EL (cell line): ENCODE results near the gene TMEFF2.

Source experiments
- DNase-seq: peaks from one replicate; pipeline ENCODE4 v3.0.0-alpha.2; 2016

Gene TMEFF2

DNA sequence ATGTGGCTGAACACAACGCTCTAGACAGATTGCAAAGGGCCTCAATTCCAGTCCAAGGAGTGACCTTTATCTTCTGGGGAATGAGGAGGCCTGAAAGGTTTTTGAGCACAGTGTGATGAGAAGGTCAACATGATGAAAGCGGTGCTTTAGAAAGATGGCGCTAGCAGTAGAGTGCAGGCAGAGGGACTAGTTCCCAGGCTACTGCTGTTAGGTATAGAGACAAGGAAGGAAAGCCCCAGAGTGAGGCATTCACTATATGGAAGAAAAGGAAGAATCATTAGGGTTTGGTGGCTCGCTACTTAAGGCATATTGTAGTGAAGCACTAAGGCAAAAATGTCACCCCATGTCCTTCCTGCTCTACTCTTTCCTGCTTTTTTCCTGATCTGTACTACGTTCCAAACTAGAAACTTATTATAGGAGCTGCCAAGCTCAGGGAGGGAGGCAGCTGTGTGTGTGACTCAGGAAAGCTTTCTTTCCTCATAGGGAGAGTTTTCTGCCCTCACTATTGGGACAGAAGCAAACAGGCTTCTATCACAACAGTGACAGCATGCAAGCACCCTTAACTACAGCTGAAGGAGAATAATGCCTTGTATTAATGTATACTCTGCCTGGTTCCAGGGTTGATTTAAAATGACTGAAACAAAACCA, 187.0 kb downstream of the TMEFF2 start:
- no peak for DNase-seq

DNA sequence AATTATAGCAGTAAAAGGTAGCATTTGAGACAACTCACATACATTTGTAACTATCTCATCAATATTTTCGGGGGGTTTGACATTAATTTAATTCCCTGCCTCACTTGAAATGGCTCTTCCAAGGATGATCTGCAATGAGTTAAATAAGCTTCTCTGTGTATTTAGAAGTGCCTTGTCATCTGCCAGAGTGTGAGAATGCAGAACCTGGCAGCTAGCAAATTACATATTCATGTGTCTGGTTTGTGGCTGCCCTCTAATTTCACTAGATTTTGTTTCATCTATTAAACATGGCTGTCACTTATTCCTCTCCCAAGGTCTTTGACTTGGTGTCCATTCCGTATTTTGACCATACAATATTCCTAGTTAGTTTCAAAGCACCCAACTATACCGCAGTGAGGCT, 189.5 kb downstream of the TMEFF2 start:
- DNase-seq, result no peak

DNA sequence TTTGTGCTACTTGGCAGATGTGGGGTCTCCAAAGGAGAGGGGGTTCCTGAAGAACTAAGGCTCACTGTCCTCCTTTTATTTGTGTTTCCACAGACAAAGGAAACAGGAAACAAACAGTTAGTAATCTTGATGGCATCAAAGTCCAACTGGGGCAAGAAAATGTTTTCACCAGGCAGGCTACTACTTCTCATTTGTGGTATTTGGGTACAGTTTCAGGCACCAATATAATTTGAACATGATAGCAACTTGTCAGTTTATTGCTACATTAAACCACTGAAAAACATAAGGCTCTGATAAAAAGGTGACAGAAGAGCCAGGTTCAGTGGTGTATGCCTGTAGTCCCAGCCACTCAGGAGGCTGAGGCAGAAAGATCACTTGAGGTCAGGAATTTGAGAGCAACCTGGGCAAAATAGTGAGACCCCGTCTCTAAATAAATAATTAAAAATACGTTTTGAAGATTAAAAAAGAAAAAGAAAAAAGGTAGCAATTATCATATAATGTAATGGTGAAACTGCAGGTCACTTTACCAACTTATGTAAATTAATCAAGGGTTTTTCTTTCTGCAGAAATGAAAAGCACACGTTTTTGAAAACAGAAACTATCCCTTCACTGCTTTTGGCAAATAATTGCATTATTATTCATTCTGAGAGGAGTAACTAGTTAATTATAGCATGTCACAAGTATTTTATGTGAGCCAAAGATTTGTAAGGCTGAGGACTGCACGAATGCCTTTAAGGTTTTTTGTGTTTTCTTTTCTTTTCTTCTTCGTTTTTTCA, 190.4 kb downstream of the TMEFF2 start:
- no peak for DNase-seq

DNA sequence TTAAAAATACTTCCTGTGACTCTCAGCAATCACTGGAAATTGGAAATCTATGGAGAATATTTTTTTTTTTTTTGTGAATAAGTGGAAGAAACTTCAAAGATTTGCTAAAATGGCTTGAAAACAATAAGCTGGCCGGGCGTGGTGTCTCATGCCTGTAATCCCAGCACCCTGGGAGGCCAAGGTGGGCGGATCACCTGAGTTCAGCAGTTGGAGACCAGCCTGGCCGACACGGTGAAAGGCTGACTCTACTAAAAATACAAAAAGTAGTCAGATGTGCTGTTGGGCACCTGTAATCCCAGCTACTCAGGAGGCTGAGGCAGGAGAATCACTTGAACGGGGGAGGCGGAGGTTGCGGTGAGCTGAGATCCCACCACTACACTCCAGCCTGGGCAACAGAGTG, 192.3 kb downstream of the TMEFF2 start:
- no peak for DNase-seq

DNA sequence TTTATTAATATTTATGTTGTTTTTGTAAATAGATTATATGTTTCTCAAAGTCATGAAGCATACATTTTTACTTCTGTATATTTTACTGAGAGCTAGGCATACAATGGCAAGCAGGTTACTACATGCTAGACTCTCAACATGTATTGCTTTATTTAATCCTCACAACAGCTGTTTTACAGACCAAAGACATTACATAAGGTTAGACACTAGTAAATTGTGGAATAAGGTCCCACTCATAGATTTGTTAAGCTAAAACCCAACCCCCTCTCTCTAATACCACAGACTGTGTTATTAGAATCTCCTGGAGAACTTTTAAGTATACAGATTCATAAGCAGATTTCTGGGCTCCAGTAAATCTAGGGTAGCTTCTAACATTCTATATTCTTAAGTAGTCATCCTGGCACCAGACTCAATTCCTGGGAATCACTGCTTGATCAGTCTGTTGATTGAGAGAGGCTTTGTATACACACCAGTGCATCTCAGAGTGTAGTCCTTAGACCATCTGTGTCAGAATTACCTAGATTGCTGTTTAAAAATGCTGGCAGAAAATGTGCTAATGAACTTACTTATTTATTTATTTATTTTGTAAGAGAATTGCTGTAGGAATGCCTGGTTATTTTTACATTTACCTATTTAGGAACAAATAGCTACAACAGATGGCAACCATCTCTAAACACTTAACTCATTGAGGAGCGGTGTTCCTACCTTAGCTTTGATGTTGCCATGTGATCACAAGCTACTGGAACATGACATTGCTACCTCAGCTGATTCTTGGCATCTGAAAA, 194.3 kb downstream of the TMEFF2 start:
- DNase-seq, result no peak

DNA sequence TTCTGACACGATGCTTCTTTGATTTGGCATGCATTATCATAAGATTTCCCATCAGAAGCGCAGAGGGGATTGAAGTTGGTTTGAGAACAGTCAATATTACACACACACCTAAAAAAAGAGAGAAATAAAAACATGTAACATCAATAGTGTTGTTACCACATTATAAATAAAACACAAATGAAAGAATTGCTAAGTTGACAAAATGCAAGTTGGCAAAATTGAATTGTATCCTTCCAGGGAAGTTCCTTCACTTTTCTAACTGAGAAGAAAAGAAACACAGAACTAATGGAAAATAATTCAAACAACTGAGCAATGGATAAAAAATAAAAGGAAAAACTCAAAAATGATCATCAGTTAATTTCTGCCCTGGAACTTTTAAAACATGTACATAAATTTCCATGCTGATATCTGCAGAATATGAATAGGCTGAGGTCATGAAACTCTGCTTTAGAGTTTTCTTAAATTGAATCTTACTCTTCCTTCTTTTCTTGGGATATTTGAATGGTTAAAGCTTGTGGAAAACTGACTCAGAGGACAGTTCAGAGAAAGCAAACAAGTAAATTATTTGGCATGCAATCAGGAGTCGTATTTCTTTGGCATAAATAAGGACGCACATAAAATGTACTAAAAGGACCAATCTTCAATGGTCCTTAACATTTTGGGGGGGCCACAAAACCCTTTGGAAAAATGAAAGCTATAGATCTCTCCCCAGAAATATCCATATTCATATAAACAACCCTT, 195.5 kb downstream of the TMEFF2 start:
- DNase-seq, result no peak

DNA sequence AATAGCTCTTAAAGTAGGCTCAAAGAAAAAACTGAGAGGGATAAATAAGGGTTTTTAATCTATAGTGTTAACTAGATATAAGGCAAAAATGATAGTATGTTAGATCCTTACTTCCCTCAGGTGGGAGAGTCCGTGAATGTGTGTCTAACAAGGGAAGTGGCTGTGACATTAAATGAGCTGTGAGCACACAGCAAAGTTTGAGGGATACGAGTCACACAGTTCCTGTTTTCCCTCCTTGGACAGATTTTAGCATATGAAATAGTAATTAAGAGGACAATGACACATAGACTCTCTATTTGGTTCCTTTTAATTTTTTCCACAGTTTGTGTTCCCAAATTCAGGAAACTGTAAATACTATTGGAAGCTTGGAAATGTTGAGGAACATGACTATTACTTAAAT, 199.4 kb downstream of the TMEFF2 start:
- DNase-seq, result peak; percentile 12

DNA sequence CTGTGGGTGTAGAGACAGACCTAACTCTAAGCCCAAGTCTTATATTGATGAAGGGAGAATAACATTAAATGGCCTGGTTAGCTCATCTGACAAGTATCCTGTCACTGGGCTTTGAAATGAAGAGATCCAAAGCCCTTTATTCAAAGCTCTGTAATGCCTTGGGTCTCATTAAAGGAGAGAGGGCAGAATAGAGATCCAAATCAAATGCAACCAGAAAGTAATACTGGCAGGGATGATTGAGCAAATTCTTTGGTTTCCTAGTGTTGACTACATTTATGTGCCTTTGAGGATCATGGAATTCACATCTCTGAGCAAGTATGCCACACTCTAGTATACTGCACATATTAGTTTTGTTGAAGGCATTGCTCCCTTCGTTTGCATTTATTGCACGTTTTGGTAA, 200.0 kb downstream of the TMEFF2 start:
- DNase-seq, result no peak

DNA sequence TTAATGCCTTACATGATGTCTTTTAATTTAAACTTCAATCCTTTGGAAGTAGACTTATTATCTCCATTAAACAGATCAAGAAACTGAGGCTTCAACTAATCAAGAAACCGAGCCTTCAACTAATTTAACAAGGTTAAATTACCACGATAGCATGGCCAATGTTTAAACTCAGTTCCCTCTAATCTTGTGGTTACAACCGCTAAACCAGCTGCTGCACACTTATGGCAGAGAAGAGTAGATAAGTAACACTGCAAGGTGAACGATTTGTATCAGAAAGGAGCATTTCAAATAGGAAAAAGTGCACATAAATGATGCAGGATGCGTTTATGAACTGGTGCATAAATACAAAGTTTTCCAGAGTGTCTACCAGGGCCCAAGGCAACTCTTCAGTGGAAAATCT, 203.3 kb downstream of the TMEFF2 start:
- no peak for DNase-seq

DNA sequence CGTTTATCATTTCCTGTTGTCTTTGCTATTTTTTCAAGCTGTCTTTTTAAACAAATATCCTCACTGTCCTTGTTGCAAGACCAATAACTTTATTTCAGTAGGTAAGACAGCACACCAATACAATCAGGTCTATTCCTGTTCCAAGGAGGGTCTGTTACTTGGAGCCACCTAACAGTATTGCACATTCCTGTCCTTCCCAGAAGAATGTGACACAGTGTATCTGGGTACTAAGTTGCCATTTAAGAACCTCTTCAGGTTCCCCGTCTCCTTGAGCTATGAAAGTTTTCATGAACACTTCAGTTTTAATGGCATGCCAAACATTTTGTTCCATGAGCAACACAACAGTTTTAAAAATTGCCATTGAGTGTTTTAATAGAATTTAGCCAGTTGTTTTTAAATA, 209.0 kb downstream of the TMEFF2 start:
- DNase-seq, result no peak

DNA sequence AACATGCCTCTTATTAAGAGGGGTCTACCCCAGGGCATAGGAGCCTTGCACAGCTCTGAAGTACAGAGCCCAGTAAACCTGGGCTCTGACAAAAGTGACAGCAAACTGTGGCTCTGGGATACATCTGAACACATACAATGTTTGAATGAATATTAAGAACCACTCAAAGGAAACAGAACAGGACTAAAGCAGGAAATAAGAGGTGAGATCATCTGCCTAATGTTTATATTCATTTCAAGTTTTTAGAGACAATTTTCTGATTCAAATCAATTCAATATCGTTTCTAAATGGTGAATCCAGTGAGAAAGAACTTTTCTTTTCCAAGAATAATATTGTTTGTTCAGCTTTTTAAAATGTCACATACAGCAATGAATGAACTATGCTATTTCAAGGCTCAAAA, 211.1 kb downstream of the TMEFF2 start:
- DNase-seq, result no peak

DNA sequence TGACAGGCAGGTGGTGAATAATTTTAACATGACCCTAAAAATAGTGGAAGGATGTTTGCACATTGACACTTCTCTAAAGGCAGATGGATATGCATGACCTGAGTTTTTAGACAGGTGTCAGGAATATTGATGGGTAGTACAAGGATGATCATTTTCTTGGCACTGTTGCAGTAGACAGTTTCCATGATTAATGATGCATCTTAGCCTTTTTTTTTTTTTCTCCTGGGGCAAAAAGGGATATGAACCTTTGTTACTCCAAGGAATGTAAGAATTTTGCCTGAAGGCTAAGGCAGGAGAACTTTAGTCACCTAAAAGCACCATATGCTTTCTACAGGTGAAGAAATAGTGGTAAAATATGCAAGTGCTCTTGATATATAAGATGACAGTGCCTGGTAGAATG, 211.5 kb downstream of the TMEFF2 start:
- DNase-seq, result no peak

DNA sequence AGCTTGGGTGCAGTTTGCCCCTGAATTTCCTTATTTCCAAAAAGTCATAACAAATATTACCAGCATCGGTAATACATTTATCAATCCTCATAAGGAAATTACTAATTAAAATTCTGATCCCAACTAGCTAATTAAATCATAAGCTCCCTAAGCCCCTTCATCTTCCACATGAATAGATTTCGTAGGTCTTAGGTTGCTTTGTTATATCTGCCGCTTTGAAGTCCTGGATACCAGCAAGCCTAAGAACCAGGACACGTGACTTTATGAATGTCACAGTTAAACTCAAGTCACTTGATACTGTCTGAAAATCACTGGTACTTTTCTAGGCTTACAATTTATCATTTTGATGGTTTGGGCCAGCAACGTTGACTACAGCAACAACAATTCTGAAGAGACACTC, 213.0 kb downstream of the TMEFF2 start:
- DNase-seq, result no peak

DNA sequence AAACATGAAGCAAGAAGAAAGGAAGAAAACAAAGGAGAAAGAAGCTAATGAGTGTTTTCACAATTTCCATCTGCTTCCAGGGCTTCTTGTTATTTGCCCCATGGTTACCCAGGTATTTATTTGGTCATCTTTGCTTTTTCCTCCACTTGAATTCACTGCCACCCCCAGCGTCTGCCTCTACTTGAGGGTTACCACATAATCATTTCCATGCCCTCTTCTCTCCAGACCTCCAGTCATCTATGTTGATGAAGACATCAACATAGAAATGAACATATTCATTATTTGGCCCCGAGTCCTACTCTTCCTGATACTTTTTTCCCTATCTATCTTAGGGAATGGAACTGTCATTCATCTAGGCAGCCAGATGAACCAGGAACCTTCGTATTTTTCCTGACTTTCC, 214.2 kb downstream of the TMEFF2 start:
- DNase-seq, result no peak

DNA sequence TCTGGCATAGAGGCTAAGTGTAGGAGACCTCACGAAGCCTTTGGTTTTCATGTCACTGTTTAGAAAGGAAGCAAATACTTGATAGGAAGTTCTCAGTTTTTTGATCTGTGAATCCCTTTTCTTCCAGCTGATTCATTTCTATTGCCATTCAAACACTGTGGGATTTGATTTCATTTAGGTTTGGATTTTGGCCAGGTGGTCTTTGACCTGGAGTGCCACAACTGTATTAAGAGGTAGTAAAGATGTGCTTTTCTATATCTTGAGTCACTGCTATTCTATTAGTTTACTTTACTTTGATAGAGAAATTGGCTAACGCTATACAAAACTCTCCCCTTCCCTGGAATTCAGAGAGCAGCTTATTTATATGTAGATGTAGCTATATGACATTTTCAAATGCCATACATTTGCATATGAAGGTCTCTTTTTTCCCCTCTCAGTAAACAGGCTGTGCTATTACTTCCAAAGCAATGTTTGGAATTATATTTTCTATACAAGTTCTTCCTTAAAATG, 215.5 kb downstream of the TMEFF2 start:
- no peak for DNase-seq

DNA sequence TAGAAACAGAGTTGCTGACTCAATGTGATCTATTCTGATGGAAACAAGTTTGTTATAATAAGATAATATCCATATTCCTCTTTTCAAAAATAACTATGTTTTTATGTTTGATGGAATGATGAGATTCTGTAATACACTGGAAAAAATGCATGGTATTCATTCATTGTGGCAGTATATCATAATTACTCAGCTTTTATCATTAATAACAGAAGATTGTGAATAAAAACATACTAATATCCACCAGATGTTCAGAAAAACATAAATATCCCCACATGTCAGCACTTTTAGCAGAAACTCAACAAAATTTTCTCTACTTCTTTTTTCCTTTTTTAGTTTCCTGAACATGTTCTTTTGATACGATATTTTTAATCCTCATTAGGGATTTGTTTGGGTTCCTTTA, 217.0 kb downstream of the TMEFF2 start:
- peak; percentile 13 for DNase-seq

DNA sequence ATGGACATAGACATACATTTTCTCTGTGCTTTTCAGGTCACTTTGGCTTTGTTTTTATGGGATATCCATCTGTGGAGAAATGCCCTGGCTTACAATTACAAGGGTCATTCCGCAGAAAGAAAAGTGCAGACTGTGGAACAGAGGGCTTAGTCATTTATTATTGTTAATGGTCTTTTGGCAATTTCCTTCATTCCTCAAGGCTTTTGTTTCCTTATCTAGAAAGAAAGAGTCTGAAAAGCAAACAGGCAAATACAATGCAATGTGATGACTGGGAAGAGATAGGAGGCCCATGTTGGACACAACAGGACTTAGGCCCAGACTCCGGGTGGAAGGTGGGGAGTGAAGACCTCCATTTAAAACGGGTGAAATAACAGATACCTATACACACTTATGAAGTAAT, 218.3 kb downstream of the TMEFF2 start:
- peak; percentile 71 for DNase-seq

DNA sequence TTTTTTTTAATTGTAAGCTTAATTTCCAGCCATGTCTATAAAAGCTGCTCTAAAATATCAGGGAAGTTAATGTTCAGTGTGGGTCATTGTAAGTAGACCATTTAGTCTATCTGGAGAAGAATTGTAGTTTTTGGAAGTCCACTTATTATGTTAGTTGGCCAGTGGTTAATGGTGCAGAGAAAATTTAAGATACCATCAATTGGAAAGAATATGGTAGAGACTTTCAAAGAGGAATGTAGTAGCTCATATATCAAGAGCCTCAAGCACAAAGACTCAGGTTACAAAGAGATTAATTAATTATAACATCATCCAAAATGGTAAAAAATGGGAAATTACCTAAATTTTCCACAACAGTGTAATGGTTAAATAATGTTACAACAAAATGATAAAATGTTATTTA, 220.1 kb downstream of the TMEFF2 start:
- DNase-seq, result no peak

DNA sequence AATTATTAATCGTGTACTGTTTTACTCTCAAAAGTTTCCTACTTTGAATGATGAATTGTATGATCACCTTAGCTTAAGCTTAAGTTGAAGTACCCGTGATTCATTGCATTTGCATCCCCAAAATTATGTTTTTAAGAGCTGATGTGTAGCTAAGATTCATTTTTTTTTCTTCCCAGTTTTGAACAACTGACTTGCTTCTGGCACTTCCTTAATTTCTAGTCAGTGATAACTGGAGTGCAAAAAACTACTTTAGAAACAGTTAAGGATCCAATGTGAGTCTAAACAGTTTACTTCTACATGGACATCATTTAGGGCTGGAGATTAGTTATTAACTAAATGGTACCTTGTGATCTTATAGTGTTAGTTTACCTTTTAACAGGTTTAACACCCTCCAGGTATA, 223.9 kb downstream of the TMEFF2 start:
- no peak for DNase-seq

DNA sequence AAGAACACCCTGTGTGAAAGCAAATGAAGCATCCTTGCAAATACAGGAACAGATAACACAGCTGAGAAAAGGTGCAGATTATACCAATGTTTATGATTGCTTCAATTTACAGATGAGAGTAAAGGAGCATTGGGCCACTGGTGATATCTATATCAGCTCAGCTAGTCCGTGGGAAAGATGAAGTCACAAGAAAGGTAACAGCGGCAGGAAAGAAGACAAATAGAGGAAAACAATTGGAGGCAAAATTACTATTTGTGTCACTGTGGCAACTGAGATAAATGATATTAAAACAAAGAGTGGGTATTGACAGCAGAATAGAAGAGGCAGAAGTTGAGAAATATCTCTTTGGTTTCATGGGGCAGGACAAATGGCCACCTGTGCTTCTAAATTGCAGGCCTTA, 226.6 kb downstream of the TMEFF2 start:
- no peak for DNase-seq

DNA sequence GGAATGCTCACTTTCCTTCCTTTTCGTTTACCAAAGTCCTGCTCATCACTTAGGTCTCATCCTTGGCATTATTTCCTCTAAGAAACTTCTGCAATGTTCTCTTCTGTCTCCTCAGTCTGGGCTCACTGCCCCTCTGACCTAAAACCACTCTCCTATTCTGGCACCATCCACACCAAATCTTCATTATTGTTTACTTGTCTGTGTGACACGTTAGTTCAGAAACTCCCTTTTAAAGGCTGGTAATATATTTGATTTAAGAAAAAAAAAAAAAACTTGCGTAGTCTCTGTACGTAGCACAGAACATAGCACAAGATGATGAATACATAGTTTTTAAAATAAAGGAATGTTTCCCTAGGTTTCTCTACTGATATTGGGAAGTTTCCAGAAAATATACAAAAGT, 229.0 kb downstream of the TMEFF2 start:
- no peak for DNase-seq

DNA sequence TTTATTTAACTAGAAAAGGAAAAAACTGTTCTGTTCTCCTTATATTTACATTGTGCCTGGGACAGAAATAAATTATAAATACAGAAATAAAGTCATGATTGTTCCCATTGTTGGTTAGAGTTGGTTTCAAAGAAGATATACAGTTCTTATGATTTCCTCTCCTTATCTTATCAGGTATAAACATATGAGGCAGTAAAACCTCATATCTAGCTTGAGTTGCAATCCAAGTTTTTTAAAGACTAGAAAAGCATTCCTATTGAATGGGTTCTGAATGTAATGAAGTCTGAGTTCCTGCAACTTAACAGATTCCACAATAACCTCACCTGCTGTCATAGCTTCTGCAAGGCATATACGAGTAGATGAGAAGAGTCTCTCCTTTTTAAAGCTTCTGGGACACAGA, 233.2 kb downstream of the TMEFF2 start:
- DNase-seq, result no peak

DNA sequence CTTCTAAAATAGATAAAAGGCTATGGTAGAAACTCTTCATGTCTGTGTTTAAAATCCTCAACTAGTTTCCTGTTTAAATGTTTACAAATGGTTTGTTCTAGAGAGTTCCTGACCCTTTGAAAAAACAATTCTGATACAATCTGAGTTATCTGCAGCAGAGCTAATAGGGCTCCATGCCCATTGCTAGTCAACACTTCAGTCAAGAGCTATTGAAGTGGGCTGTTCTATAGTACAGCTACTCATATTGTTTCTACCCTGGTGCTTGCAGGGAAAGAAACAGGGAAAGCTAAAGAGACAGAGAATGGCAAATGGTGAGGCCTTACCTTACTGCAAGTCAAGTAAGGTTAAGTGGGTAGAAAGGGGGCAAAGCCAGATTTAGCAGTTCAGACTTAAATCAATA, 235.5 kb downstream of the TMEFF2 start:
- no peak for DNase-seq
